H9 (cell line): Measurements from ENCODE around the gene MRPS6. TPM values are rescaled to one million over a fixed set of nuclear protein-coding genes. Genes with fewer than 3 reads are reported as not detected.

Source experiments
- DNase-seq: peaks from one replicate; pipeline ENCODE4 v3.0.0-alpha.2; 2017
- H2AFZ ChIP-seq: one replicate; pipeline ENCODE4 v1.6.1; 2013; ENCODE audit warnings: mild to moderate bottlenecking, low read length, control low read depth, moderate library complexity
- H2AK5ac ChIP-seq: 2 replicates; pipeline ENCODE4 v1.6.1; 2013; ENCODE audit warnings: low read length, control low read depth, mixed read lengths; ENCODE audit not compliant: insufficient read length
- H2BK120ac ChIP-seq: one replicate; pipeline ENCODE4 v1.6.1; 2013; ENCODE audit warnings: low read depth, mild to moderate bottlenecking, low read length, control low read depth, inconsistent platforms; ENCODE audit not compliant: poor library complexity, severe bottlenecking
- H2BK12ac ChIP-seq: 2 replicates; pipeline ENCODE4 v1.6.1; 2013; ENCODE audit warnings: low read length, control low read depth, mixed read lengths, low read depth; ENCODE audit not compliant: insufficient read length
- H2BK15ac ChIP-seq: 2 replicates; pipeline ENCODE4 v1.6.1; 2013; ENCODE audit warnings: low read depth, low read length, control low read depth
- H2BK20ac ChIP-seq: one replicate; pipeline ENCODE4 v1.6.1; 2013; ENCODE audit warnings: low read depth, mild to moderate bottlenecking, low read length, control low read depth, inconsistent platforms; ENCODE audit not compliant: poor library complexity, severe bottlenecking
- H2BK5ac ChIP-seq: 2 replicates; pipeline ENCODE4 v1.6.1; 2013; ENCODE audit warnings: low read length, control low read depth, mixed read lengths; ENCODE audit not compliant: insufficient read length
- H3K14ac ChIP-seq: 2 replicates; pipeline ENCODE4 v1.6.1; 2013; ENCODE audit warnings: low read length, control low read depth; ENCODE audit not compliant: insufficient read depth
- H3K18ac ChIP-seq: 2 replicates; pipeline ENCODE4 v1.6.1; 2013; ENCODE audit warnings: low read depth, mild to moderate bottlenecking, mixed read lengths, low read length, control low read depth; ENCODE audit not compliant: insufficient read length
- H3K23ac ChIP-seq: 2 replicates; pipeline ENCODE4 v1.6.1; 2013; ENCODE audit warnings: low read length, control low read depth, mixed read lengths, low read depth; ENCODE audit not compliant: insufficient read length
- H3K23me2 ChIP-seq: 2 replicates; pipeline ENCODE4 v1.6.1; 2013; ENCODE audit warnings: low read depth, mild to moderate bottlenecking, mixed read lengths, low read length, control low read depth; ENCODE audit not compliant: insufficient read length, poor library complexity, severe bottlenecking
- H3K27ac ChIP-seq: 2 replicates; pipeline ENCODE4 v1.5.1; 2013; ENCODE audit warnings: low read length, control low read depth, mixed read lengths, low read depth; ENCODE audit not compliant: insufficient read length
- H3K27me3 ChIP-seq: 2 replicates; pipeline ENCODE4 v1.6.1; 2013; ENCODE audit warnings: low read length, control low read depth, inconsistent platforms; ENCODE audit not compliant: insufficient read depth
- H3K4ac ChIP-seq: 2 replicates; pipeline ENCODE4 v1.6.1; 2013; ENCODE audit warnings: low read depth, mild to moderate bottlenecking, control low read depth, inconsistent platforms, low read length, moderate library complexity
- H3K4me1 ChIP-seq: 2 replicates; pipeline ENCODE4 v1.6.1; 2013; ENCODE audit warnings: low read length, control low read depth, inconsistent platforms; ENCODE audit not compliant: insufficient read depth
- H3K4me2 ChIP-seq: 2 replicates; pipeline ENCODE4 v1.6.1; 2013; ENCODE audit warnings: low read length, control low read depth, mixed read lengths; ENCODE audit not compliant: insufficient read length, insufficient read depth
- H3K56ac ChIP-seq: 2 replicates; pipeline ENCODE4 v1.6.1; 2013; ENCODE audit warnings: low read depth, mild to moderate bottlenecking, mixed read lengths, low read length, control low read depth; ENCODE audit not compliant: insufficient read length
- H3K79me1 ChIP-seq: 2 replicates; pipeline ENCODE4 v1.6.1; 2013; ENCODE audit warnings: low read depth, mild to moderate bottlenecking, moderate library complexity, low read length, control low read depth, inconsistent platforms; ENCODE audit not compliant: insufficient read depth, poor library complexity, severe bottlenecking
- H3K79me2 ChIP-seq: 2 replicates; pipeline ENCODE4 v1.6.1; 2013; ENCODE audit warnings: low read length, control low read depth, inconsistent platforms; ENCODE audit not compliant: insufficient read depth
- H3K9ac ChIP-seq: 2 replicates; pipeline ENCODE4 v1.6.1; 2013; ENCODE audit warnings: low read length, control low read depth, mixed read lengths; ENCODE audit not compliant: insufficient read length; ENCODE audit errors: extremely low read depth
- H3K9me3 ChIP-seq: one replicate; pipeline ENCODE4 v1.6.1; 2013; ENCODE audit warnings: low read depth, low read length, inconsistent platforms; ENCODE audit not compliant: control insufficient read depth
- H3T11ph ChIP-seq: one replicate; pipeline ENCODE4 v1.6.1; 2013; ENCODE audit warnings: mild to moderate bottlenecking, low read length, control low read depth, inconsistent platforms
- H4K20me1 ChIP-seq: one replicate; pipeline ENCODE4 v1.6.1; 2013; ENCODE audit not compliant: control insufficient read depth, insufficient read length, insufficient read depth
- H4K5ac ChIP-seq: 2 replicates; pipeline ENCODE4 v1.6.1; 2013; ENCODE audit warnings: low read depth, mild to moderate bottlenecking, mixed read lengths, low read length, control low read depth; ENCODE audit not compliant: insufficient read length
- H4K8ac ChIP-seq: replicated peaks from 2 replicates; pipeline ENCODE4 v1.6.1; 2013; ENCODE audit warnings: low read length, control low read depth, mixed read lengths, low read depth; ENCODE audit not compliant: insufficient read length
- H4K91ac ChIP-seq: 2 replicates; pipeline ENCODE4 v1.6.1; 2013; ENCODE audit warnings: low read depth, mild to moderate bottlenecking, moderate library complexity, mixed read lengths, low read length, control low read depth; ENCODE audit not compliant: insufficient read length
- H3K27ac Mint-ChIP-seq, 3 experiments: 2 replicates in 2 of 3; 3 replicates in 1 of 3; pipeline ENCODE4 v1.8.0; 2020 to 2021; ENCODE audit warnings: mixed read lengths in 3 of 3, mild to moderate bottlenecking in 1 of 3, moderate library complexity in 1 of 3
- H3K27me3 Mint-ChIP-seq: 2 replicates; pipeline ENCODE4 v1.8.0; 2021; ENCODE audit warnings: low read depth, mild to moderate bottlenecking, moderate library complexity, mixed read lengths
- H3K36me3 Mint-ChIP-seq, 3 experiments: 2 replicates in 2 of 3; 3 replicates in 1 of 3; pipeline ENCODE4 v1.8.0; 2020 to 2021; ENCODE audit warnings: low read depth in 3 of 3, mixed read lengths in 3 of 3; ENCODE audit not compliant: insufficient read depth in 1 of 3
- H3K4me1 Mint-ChIP-seq, 2 experiments: 2 replicates each; pipeline ENCODE4 v1.8.0; 2020; ENCODE audit warnings: mixed read lengths in 2 of 2
- H3K4me3 Mint-ChIP-seq, 2 experiments: 2 replicates in 1 of 2; 3 replicates in 1 of 2; pipeline ENCODE4 v1.8.0; 2020 to 2021; ENCODE audit warnings: mild to moderate bottlenecking in 2 of 2, mixed read lengths in 2 of 2, moderate library complexity in 1 of 2
- H3K9me3 Mint-ChIP-seq, 2 experiments: 2 replicates in 1 of 2; 3 replicates in 1 of 2; pipeline ENCODE4 v1.8.0; 2020; ENCODE audit warnings: mild to moderate bottlenecking in 2 of 2, mixed read lengths in 2 of 2, moderate library complexity in 1 of 2
- CTCF ChIP-seq: fragments of 200-600 bp; sonication (generic); conservative IDR thresholded peaks from 3 replicates; pipeline ENCODE4 v1.8.0; 2021; ENCODE audit warnings: antibody characterized with exemption, mild to moderate bottlenecking
- WGBS: extraction: QIAGEN DNeasy Blood & Tissue Kit; methylation state at CpG from one replicate; pipeline ENCODE4 v1.1.7; 2013; ENCODE audit warnings: missing lambda C conversion rate, low lambda C conversion rate, mixed read lengths; ENCODE audit not compliant: insufficient read length; ENCODE audit errors: extremely low coverage; 5-methylcytosine and 5-hydroxymethylcytosine counted together
- total RNA-seq: library from RNA; stranded (reverse); gene quantifications from 2 replicates; pipeline ENCODE4 v1.2.1, GENCODE V29; 2021

The MRPS6 gene
- total RNA-seq, 1 experiment from 2014 or later = 83.2 TPM

GRCh38 chr21:34037009-34037795 is 36.2 kb upstream of the MRPS6 start:
- Histone ChIP-seq H3K23me2 (peaks cover 3% of the 10 kb centered on the region), H4K5ac (no peak overlapping the region), H2BK12ac (no peak overlapping the region), H3K4ac (no peak overlapping the region), H3K18ac (no peak overlapping the region), H3K23ac (no peak overlapping the region), H4K8ac (no peak overlapping the region), H3K27me3 (no peaks in the 10 kb centered on the region), H3T11ph (no peak overlapping the region), H2AFZ (no peak overlapping the region), H3K14ac (no peak overlapping the region), H3K79me1 (no peaks in the 10 kb centered on the region), H2BK120ac (no peak overlapping the region), H2BK20ac (no peak overlapping the region), H3K4me1 (peaks cover 5% of the 10 kb centered on the region; the same call in 1 of the 2 replicates), H4K20me1 (no peaks in the 10 kb centered on the region), H3K56ac (no peak overlapping the region), H2BK5ac (no peak overlapping the region), H2BK15ac (no peak overlapping the region), H3K9me3 (no peaks in the 10 kb centered on the region), H2AK5ac (no peak overlapping the region), H3K27ac (no peak overlapping the region), H3K4me2 (no peak overlapping the region), H4K91ac (no peak overlapping the region), H3K79me2 (no peaks in the 10 kb centered on the region), H3K9ac (no peak overlapping the region)
- DNase-seq = no peak
- peaks cover 15 to 18% of the 10 kb centered on the region in 2 experiments for H3K4me1 Mint-ChIP-seq
- WGBS = no CpG with 5 or more reads among the region's 11 CpGs
- no peak overlapping the region for H3K27ac Mint-ChIP-seq
- H3K36me3 Mint-ChIP-seq = no peaks in the 10 kb centered on the region
- no peaks in the 10 kb centered on the region; a peak in 1 of 5 replicates for H3K9me3 Mint-ChIP-seq
- no peak for TF ChIP-seq CTCF
- no peak overlapping the region for H3K4me3 Mint-ChIP-seq
- no peaks in the 10 kb centered on the region; the same call in 1 of the 2 replicates for H3K27me3 Mint-ChIP-seq
